HEK293 (cell line): ENCODE results near the gene N4BP2L1.
A peak's percentile ranks its signal among the peaks of the same experiment; 100 is the strongest.

Experiments
- CTCF ChIA-PET: fragments of 350-600 bp; formaldehyde crosslinking; extraction: SDS; loops from one replicate; lab custom pipeline; 2021; ENCODE audit warnings: antibody characterized with exemption; lab: Yijun Ruan, JAX
- POLR2A ChIA-PET: fragments of 300-600 bp; formaldehyde crosslinking; extraction: SDS; loops from one replicate; lab custom pipeline; 2020; ENCODE audit warnings: antibody characterized with exemption, inconsistent platforms; lab: Yijun Ruan, JAX
- H3K27ac ChIP-seq: fragments of 200-500 bp; sonication (Bioruptor generic); 2 replicates; pipeline ENCODE4 v1.5.1; 2014; ENCODE audit warnings: low read depth, low read length, control low read depth, inconsistent platforms; ENCODE audit errors: extremely low read depth
- H3K36me3 ChIP-seq, 2 experiments: fragments of 200-500 bp in 1 of 2; sonication (Bioruptor generic) in 1 of 2; 1 replicate in 1 of 2; 2 replicates in 1 of 2; pipeline ENCODE4 v1.5.1; 2014 to 2017; ENCODE audit warnings: inconsistent platforms in 2 of 2, low read length in 2 of 2; ENCODE audit not compliant: control insufficient read depth in 2 of 2, insufficient read depth in 1 of 2
- H3K4me1 ChIP-seq: fragments of 200-500 bp; sonication (Bioruptor generic); 2 replicates; pipeline ENCODE4 v1.5.1; 2014; ENCODE audit warnings: mild to moderate bottlenecking, low read length, inconsistent platforms; ENCODE audit not compliant: control insufficient read depth, insufficient read depth
- H3K4me3 ChIP-seq: 2 replicates; pipeline ENCODE4 v1.5.1; 2011; ENCODE audit warnings: low read depth, mild to moderate bottlenecking, control low read depth, low read length, moderate library complexity
- H3K9me3 ChIP-seq: fragments of 200-500 bp; sonication (Bioruptor generic); 2 replicates; pipeline ENCODE4 v1.5.1; 2014; ENCODE audit warnings: low read depth, low read length, inconsistent platforms; ENCODE audit not compliant: control insufficient read depth, insufficient read depth
- HOXA7 ChIP-seq: sonication (generic); formaldehyde crosslinking; IDR thresholded peaks from 2 replicates; pipeline ENCODE4 v1.8.1; 2022; ENCODE audit warnings: missing genetic modification reagents, borderline replicate concordance
- PRDM1 ChIP-seq: fragments of 450-650 bp; formaldehyde crosslinking; IDR thresholded peaks from 2 replicates; pipeline ENCODE4; 2016; ENCODE audit warnings: missing biosample characterization, missing genetic modification characterization
- SALL2 ChIP-seq: fragments of 450-650 bp; formaldehyde crosslinking; IDR thresholded peaks from 2 replicates; pipeline ENCODE4 v1.5.0; 2017; ENCODE audit warnings: missing biosample characterization, mild to moderate bottlenecking, missing genetic modification characterization, borderline replicate concordance
- SP7 ChIP-seq: fragments of 450-650 bp; formaldehyde crosslinking; IDR thresholded peaks from 2 replicates; pipeline ENCODE4 v1.5.1; 2016; ENCODE audit warnings: missing biosample characterization, missing genetic modification characterization
- YY2 ChIP-seq: fragments of 450-650 bp; formaldehyde crosslinking; IDR thresholded peaks from 2 replicates; pipeline ENCODE4 v1.5.1; 2016; ENCODE audit warnings: missing biosample characterization, missing genetic modification characterization
- ZFHX2 ChIP-seq: fragments of 450-650 bp; formaldehyde crosslinking; conservative IDR thresholded peaks from 2 replicates; pipeline ENCODE4 v1.5.1; 2016; ENCODE audit warnings: missing biosample characterization, missing genetic modification characterization
- ZNF16 ChIP-seq: fragments of 450-650 bp; formaldehyde crosslinking; IDR thresholded peaks from 2 replicates; pipeline ENCODE4 v1.5.1; 2016; ENCODE audit warnings: low read depth, missing biosample characterization, missing genetic modification characterization
- ZNF174 ChIP-seq: fragments of 450-650 bp; formaldehyde crosslinking; IDR thresholded peaks from 2 replicates; pipeline ENCODE4 v1.5.0; 2017; ENCODE audit warnings: missing biosample characterization, mild to moderate bottlenecking, missing genetic modification characterization
- ZNF292 ChIP-seq: fragments of 450-650 bp; formaldehyde crosslinking; IDR thresholded peaks from 2 replicates; pipeline ENCODE4 v1.5.1; 2016; ENCODE audit warnings: low read depth, missing biosample characterization, missing genetic modification characterization, borderline replicate concordance
- ZNF423 ChIP-seq: fragments of 450-650 bp; formaldehyde crosslinking; IDR thresholded peaks from 2 replicates; pipeline ENCODE4 v1.5.1; 2016; ENCODE audit warnings: missing biosample characterization, missing genetic modification characterization
- ZNF514 ChIP-seq: fragments of 450-650 bp; formaldehyde crosslinking; IDR thresholded peaks from 2 replicates; pipeline ENCODE4 v1.5.1; 2016; ENCODE audit warnings: missing biosample characterization, missing genetic modification characterization
- ZNF548 ChIP-seq: fragments of 450-650 bp; formaldehyde crosslinking; IDR thresholded peaks from 2 replicates; pipeline ENCODE4 v1.5.1; 2016; ENCODE audit warnings: missing biosample characterization, missing genetic modification characterization
- ZNF571 ChIP-seq: fragments of 450-650 bp; formaldehyde crosslinking; IDR thresholded peaks from 2 replicates; pipeline ENCODE4 v1.5.0; 2017; ENCODE audit warnings: missing biosample characterization, missing genetic modification characterization
- ZNF664 ChIP-seq: fragments of 450-650 bp; formaldehyde crosslinking; IDR thresholded peaks from 2 replicates; pipeline ENCODE4 v1.5.1; 2016; ENCODE audit warnings: missing biosample characterization, missing genetic modification characterization
- ZNF776 ChIP-seq: fragments of 450-650 bp; formaldehyde crosslinking; IDR thresholded peaks from 2 replicates; pipeline ENCODE4 v1.5.0; 2017; ENCODE audit warnings: missing biosample characterization, missing genetic modification characterization, borderline replicate concordance
- ZNF843 ChIP-seq: fragments of 450-650 bp; formaldehyde crosslinking; IDR thresholded peaks from 2 replicates; pipeline ENCODE4 v1.5.1; 2016; ENCODE audit warnings: missing biosample characterization, missing genetic modification characterization
- TF ChIP-seq, protein P1 (sequence below): fragments of 450-650 bp; formaldehyde crosslinking; conservative IDR thresholded peaks from 2 replicates; pipeline ENCODE4 v1.5.1; 2016; ENCODE audit warnings: low read depth, missing biosample characterization, missing genetic modification characterization
- TF ChIP-seq, protein P2 (sequence below): fragments of 450-650 bp; formaldehyde crosslinking; IDR thresholded peaks from 2 replicates; pipeline ENCODE4 v1.5.0; 2017; ENCODE audit warnings: missing biosample characterization, missing genetic modification characterization, borderline replicate concordance
- TF ChIP-seq, protein P3 (sequence below): fragments of 450-650 bp; formaldehyde crosslinking; IDR thresholded peaks from 2 replicates; pipeline ENCODE4 v1.5.1; 2016; ENCODE audit warnings: missing biosample characterization, missing genetic modification characterization
- TF ChIP-seq, protein P4 (sequence below): fragments of 450-650 bp; formaldehyde crosslinking; IDR thresholded peaks from 2 replicates; pipeline ENCODE4 v1.5.1; 2017; ENCODE audit warnings: missing biosample characterization, missing genetic modification characterization
- TF ChIP-seq, protein P5 (sequence below): fragments of 450-650 bp; formaldehyde crosslinking; IDR thresholded peaks from 2 replicates; pipeline ENCODE4 v1.5.1; 2016; ENCODE audit warnings: missing biosample characterization, missing genetic modification characterization, borderline replicate concordance

The N4BP2L1 gene

DNA sequence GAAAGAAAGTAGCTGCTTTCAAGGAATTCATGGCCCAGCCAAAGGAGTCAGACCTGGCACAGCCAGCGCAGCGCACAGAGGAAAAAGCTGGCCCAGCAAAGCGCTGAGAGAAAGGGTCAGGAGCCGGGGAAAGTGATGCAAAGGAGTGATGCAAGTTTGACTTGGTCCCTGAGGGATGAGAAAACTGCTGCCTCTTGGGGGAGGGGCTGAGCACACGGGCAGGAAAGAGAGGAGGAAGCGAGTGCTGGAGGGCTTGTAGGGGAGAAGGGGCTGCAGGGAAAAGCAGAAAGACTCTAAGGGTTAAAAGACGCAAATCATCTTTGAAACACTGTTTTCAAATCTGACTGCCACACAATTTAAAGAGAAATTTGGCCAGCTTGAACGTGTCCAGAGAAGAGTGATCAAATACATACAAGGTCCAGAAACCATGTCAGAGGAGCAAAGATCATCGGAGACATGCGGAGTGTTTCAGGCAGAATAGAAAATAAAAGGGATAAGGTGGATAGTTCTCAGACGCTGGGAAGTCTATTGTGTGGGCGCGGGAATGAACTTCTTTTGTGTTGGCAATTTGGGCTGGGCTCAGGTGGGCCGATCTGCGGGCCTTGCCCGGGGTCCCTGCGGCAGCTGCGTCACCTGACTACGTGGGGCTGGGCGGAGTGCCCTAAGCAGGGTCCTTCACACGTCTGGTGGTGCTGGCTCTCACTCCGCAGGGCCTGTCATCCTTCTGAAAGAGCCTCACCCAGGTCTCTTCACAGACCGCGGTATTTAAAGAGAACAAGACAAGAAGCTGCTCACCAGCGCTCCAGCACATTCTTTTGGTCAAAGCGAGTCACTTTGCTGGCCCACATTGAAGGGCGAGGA is 18.1 kb downstream of the N4BP2L1 start:
- H3K27ac ChIP-seq, result no peak overlapping the region
- POLR2A ChIA-PET, result no interaction called here
- no peaks in the 10 kb centered on the region for H3K36me3 ChIP-seq
- TF ChIP-seq ZNF16 (tag by site-specific recombination), result no peak
- TF ChIP-seq YY2 (tag by site-specific recombination), result no peak
- TF ChIP-seq, protein P1, sequence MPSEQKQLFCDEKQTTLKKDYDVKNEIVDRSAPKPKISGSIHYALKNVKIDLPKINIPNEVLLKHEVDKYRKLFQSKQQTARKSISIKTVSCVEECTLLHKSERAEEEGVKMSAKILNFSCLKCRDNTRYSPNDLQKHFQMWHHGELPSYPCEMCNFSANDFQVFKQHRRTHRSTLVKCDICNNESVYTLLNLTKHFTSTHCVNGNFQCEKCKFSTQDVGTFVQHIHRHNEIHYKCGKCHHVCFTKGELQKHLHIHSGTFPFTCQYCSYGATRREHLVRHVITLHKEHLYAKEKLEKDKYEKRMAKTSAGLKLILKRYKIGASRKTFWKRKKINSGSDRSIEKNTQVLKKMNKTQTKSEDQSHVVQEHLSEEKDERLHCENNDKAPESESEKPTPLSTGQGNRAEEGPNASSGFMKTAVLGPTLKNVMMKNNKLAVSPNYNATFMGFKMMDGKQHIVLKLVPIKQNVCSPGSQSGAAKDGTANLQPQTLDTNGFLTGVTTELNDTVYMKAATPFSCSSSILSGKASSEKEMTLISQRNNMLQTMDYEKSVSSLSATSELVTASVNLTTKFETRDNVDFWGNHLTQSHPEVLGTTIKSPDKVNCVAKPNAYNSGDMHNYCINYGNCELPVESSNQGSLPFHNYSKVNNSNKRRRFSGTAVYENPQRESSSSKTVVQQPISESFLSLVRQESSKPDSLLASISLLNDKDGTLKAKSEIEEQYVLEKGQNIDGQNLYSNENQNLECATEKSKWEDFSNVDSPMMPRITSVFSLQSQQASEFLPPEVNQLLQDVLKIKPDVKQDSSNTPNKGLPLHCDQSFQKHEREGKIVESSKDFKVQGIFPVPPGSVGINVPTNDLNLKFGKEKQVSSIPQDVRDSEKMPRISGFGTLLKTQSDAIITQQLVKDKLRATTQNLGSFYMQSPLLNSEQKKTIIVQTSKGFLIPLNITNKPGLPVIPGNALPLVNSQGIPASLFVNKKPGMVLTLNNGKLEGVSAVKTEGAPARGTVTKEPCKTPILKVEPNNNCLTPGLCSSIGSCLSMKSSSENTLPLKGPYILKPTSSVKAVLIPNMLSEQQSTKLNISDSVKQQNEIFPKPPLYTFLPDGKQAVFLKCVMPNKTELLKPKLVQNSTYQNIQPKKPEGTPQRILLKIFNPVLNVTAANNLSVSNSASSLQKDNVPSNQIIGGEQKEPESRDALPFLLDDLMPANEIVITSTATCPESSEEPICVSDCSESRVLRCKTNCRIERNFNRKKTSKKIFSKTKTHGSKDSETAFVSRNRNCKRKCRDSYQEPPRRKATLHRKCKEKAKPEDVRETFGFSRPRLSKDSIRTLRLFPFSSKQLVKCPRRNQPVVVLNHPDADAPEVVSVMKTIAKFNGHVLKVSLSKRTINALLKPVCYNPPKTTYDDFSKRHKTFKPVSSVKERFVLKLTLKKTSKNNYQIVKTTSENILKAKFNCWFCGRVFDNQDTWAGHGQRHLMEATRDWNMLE (tag by site-specific recombination), result 0 out of 2 replicates have a peak, but pooled peaks have one; percentile 25
- TF ChIP-seq, protein P2, sequence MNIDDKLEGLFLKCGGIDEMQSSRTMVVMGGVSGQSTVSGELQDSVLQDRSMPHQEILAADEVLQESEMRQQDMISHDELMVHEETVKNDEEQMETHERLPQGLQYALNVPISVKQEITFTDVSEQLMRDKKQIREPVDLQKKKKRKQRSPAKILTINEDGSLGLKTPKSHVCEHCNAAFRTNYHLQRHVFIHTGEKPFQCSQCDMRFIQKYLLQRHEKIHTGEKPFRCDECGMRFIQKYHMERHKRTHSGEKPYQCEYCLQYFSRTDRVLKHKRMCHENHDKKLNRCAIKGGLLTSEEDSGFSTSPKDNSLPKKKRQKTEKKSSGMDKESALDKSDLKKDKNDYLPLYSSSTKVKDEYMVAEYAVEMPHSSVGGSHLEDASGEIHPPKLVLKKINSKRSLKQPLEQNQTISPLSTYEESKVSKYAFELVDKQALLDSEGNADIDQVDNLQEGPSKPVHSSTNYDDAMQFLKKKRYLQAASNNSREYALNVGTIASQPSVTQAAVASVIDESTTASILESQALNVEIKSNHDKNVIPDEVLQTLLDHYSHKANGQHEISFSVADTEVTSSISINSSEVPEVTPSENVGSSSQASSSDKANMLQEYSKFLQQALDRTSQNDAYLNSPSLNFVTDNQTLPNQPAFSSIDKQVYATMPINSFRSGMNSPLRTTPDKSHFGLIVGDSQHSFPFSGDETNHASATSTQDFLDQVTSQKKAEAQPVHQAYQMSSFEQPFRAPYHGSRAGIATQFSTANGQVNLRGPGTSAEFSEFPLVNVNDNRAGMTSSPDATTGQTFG (tag by site-specific recombination), result no peak
- TF ChIP-seq ZNF423 (tag by site-specific recombination), result no peak
- TF ChIP-seq PRDM1 (tag by site-specific recombination), result peak; percentile 43; the same call in 1 of the 2 replicates
- no peak for TF ChIP-seq SP7
- no peak for TF ChIP-seq ZNF174 (tag by site-specific recombination)
- TF ChIP-seq ZNF571 (tag by site-specific recombination), result no peak
- TF ChIP-seq, protein P3, sequence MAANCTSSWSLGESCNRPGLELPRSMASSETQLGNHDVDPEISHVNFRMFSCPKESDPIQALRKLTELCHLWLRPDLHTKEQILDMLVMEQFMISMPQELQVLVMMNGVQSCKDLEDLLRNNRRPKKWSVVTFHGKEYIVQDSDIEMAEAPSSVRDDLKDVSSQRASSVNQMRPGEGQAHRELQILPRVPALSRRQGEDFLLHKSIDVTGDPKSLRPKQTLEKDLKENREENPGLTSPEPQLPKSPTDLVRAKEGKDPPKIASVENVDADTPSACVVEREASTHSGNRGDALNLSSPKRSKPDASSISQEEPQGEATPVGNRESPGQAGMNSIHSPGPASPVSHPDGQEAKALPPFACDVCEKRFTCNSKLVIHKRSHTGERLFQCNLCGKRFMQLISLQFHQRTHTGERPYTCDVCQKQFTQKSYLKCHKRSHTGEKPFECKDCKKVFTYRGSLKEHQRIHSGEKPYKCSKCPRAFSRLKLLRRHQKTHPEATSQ (tag by site-specific recombination), result no peak
- TF ChIP-seq HOXA7, result no peak
- no peak for TF ChIP-seq ZFHX2
- TF ChIP-seq ZNF514 (tag by site-specific recombination), result no peak
- TF ChIP-seq ZNF292 (tag by site-specific recombination), result no peak
- no peak for TF ChIP-seq SALL2 (tag by site-specific recombination)
- TF ChIP-seq, protein P4, sequence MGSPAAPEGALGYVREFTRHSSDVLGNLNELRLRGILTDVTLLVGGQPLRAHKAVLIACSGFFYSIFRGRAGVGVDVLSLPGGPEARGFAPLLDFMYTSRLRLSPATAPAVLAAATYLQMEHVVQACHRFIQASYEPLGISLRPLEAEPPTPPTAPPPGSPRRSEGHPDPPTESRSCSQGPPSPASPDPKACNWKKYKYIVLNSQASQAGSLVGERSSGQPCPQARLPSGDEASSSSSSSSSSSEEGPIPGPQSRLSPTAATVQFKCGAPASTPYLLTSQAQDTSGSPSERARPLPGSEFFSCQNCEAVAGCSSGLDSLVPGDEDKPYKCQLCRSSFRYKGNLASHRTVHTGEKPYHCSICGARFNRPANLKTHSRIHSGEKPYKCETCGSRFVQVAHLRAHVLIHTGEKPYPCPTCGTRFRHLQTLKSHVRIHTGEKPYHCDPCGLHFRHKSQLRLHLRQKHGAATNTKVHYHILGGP (tag by site-specific recombination), result 0 out of 2 replicates have a peak, but pooled peaks have one; percentile 24
- no peak for TF ChIP-seq ZNF843 (tag by site-specific recombination)
- TF ChIP-seq, protein P5, sequence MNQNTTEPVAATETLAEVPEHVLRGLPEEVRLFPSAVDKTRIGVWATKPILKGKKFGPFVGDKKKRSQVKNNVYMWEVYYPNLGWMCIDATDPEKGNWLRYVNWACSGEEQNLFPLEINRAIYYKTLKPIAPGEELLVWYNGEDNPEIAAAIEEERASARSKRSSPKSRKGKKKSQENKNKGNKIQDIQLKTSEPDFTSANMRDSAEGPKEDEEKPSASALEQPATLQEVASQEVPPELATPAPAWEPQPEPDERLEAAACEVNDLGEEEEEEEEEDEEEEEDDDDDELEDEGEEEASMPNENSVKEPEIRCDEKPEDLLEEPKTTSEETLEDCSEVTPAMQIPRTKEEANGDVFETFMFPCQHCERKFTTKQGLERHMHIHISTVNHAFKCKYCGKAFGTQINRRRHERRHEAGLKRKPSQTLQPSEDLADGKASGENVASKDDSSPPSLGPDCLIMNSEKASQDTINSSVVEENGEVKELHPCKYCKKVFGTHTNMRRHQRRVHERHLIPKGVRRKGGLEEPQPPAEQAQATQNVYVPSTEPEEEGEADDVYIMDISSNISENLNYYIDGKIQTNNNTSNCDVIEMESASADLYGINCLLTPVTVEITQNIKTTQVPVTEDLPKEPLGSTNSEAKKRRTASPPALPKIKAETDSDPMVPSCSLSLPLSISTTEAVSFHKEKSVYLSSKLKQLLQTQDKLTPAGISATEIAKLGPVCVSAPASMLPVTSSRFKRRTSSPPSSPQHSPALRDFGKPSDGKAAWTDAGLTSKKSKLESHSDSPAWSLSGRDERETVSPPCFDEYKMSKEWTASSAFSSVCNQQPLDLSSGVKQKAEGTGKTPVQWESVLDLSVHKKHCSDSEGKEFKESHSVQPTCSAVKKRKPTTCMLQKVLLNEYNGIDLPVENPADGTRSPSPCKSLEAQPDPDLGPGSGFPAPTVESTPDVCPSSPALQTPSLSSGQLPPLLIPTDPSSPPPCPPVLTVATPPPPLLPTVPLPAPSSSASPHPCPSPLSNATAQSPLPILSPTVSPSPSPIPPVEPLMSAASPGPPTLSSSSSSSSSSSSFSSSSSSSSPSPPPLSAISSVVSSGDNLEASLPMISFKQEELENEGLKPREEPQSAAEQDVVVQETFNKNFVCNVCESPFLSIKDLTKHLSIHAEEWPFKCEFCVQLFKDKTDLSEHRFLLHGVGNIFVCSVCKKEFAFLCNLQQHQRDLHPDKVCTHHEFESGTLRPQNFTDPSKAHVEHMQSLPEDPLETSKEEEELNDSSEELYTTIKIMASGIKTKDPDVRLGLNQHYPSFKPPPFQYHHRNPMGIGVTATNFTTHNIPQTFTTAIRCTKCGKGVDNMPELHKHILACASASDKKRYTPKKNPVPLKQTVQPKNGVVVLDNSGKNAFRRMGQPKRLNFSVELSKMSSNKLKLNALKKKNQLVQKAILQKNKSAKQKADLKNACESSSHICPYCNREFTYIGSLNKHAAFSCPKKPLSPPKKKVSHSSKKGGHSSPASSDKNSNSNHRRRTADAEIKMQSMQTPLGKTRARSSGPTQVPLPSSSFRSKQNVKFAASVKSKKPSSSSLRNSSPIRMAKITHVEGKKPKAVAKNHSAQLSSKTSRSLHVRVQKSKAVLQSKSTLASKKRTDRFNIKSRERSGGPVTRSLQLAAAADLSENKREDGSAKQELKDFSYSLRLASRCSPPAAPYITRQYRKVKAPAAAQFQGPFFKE (tag by site-specific recombination), result no peak
- TF ChIP-seq ZNF548, result no peak
- no peak for TF ChIP-seq ZNF776
- no peak for TF ChIP-seq ZNF664 (tag by site-specific recombination)
- no peaks in the 10 kb centered on the region for H3K9me3 ChIP-seq
- H3K4me1 ChIP-seq, result no peaks in the 10 kb centered on the region
- CTCF ChIA-PET, result no interaction called here
- H3K4me3 ChIP-seq, result no peak overlapping the region
